Measurements from ENCODE around the gene CRHR1.

The CRHR1 gene

GRCh38 chr17:45790296-45790922 lies 6.3 kb downstream of the CRHR1 start:
- DNase-seq, result no peak

- no peak for DNase-seq
Measured at GRCh38 chr17:45791041-45791582, 7.0 kb downstream of the CRHR1 start.

DNA sequence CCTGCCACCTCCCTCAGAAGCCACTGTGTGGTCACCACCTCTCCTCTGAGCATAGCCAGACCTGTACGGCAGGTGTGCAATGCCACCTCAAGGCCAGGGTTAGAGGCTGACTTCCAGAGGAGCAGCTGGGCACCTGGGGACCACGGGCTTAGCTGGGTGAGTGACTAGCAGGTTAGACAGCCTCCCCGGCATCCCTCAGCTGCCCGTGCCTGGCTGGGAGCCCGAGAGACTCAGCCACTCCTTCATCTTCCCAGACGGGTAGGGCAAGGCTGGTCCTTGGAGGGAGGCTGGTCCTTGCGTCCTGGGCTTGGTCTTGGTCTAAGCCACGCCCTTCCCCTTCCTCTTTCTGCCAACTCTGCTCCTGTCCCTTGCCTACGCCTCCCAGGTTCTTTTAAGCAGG lies 7.8 kb downstream of the CRHR1 start:
- no peak for DNase-seq

DNA sequence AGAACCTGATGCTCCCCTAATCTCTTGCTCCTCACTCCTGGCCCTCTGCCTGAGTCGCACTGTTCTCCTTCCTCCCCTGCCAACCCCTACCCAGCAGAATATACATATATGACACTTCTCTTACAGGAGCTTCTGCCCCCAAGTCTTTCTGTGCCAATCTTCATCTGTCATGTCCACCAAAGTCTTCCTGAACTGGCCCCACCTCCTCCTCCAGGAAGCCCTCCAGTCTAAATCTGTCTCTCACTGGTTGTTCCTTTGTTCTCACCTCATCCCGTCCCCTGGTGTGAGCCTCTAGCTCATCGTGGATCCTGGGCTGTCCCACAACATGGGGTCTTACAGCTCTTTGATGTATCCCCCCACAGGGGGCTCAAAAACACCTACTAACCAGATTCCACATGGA lies 8.3 kb downstream of the CRHR1 start:
- DNase-seq, result no peak

GRCh38 chr17:45792995-45793755 lies 9.1 kb downstream of the CRHR1 start:
- no peak for DNase-seq

DNA sequence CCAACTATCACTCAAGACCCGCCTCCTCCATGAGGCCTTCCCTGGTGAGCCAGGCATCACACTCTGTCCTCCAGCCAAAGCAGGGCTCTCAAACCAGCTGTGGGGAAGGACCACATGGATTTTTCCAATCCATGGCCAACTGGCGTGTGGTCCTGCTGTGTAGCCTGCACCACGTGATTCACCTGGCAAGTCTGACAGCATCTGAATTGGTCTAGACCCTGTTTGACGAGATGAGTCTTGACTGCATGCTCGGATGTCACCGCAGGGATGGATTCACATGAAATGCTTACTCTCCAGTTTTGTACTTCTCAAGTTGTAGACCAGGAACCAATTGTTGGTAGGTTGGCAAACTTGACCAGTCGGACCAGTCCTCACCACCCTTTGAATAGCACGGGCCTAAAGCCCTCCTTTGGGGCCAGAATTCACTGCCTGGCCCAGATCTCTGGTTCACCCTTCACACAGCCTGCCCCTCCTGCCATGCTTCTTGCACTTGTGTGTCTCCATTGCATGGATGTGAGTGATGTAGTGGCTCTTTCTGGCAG lies 9.9 kb downstream of the CRHR1 start:
- DNase-seq, result no peak

DNA sequence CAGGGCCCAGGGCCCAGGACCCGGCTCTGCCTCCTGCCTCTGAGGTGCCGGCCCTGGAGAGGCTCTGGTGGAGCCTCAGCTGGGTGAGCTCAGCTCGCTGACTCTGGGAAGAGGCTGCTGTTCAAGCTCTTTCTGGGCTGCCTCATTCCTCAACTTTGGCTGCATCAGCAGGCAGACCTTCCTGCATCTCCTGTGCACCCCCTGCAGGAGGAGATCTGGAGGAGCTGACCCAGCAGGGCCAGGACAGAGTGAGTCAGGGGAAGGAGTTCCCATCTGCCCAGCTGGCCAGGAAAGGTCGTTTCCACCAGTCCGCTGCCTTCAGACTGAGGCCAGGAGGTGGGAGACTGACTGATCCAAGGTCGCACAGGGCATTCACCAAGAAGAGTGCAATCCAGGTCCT lies 10.7 kb downstream of the CRHR1 start:
- no peak for DNase-seq

- no peak for DNase-seq
Measured at GRCh38 chr17:45800816-45801215, 16.7 kb downstream of the CRHR1 start.

GRCh38 chr17:45801421-45801820 lies 17.3 kb downstream of the CRHR1 start:
- DNase-seq, result no peak

DNA sequence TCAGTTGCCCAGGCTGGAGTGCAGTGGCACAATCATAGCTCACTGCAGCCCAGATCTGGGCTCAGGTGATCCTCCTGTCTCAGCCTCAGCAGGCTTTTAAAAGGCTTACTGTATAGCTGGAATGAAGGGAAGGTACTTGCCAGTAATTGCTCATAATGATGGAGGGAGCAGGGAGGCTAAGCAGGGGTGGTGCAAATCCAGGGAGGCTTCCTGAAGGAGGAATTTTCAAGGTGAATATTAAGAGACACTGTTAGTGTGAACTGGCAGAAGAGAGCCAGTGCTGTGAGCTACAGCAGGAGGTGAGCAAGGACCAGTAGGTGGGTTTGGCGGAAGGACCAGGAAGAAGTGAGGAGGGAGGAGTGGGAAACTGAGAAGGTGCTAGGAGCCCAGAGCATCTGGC lies 24.7 kb downstream of the CRHR1 start:
- peak; percentile 82 for DNase-seq

GRCh38 chr17:45809499-45809898 lies 25.4 kb downstream of the CRHR1 start:
- peak; percentile 95 for DNase-seq

GRCh38 chr17:45812102-45812501 lies 28.0 kb downstream of the CRHR1 start:
- no peak for DNase-seq

- DNase-seq, result peak; percentile 36
Measured at GRCh38 chr17:45813048-45813725, 29.1 kb downstream of the CRHR1 start.

DNA sequence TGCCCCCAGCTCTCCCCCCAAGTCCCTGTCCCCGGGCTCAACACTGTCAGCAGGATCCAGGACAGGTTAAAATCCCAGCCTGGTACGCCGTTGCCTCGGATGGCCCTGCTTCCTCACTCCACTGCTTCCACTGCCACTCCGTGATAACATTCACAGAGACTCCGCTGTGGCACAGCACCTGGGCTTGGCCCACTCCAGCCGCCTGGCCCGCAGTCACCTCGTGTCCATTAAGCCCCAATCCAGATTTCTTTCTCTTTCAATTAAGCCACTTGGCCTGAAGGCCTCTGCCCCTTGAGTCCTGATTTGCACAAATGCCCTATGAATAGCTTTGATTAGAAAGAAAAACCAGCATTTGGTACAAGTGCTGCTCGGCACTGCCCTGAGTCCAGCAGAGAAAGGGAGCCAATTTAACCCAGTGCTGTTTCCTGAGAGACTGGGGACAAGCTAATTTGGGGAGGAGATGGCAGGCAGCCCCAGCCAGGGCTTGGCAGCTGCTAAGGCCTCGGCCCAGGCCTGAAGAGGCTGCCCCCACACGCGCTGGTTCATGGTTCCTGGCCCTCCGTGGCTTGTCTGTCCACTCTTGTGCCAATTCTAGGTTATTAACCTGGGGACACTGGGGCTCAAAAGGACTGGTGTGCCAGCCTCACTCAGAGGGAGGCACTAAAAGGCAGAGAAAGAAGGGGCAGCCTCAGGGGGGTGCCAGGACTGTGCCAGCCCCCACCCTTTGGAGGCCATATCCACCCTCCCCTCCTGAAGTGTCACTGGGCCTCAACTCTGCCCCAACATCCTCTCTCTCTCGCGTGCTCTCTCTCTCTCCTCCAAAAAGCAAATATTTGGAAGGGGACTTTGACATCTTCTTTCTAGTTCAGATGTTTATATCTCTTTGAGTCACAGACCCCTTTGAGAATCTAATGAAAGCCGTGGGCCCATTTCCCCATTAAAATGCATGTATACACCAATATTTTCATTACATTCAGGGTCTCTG lies 30.8 kb downstream of the CRHR1 start:
- DNase-seq, result no peak

GRCh38 chr17:45815752-45816151 lies 31.6 kb downstream of the CRHR1 start:
- no peak for DNase-seq

- no peak for DNase-seq
Measured at GRCh38 chr17:45818041-45818440, 33.9 kb downstream of the CRHR1 start.

DNA sequence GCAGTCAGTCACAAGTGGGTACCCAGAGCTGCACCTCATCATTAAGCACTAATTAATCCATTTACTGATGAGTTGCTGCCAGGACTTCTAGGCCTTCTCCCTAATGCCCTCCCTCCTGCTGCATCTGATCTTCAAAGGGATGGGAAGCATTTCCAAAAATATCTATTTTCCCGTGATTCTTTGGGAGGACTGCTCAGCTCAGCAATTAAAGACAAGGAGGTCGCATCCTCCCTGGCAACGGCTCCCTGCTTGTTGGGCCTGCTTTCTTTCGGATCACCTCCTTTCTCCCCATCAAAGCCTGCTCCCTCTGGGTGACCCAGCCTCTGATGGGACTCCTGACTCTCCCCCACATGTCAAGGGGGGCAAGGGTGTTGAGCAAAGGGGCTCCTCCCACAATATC lies 34.6 kb downstream of the CRHR1 start:
- no peak for DNase-seq

DNA sequence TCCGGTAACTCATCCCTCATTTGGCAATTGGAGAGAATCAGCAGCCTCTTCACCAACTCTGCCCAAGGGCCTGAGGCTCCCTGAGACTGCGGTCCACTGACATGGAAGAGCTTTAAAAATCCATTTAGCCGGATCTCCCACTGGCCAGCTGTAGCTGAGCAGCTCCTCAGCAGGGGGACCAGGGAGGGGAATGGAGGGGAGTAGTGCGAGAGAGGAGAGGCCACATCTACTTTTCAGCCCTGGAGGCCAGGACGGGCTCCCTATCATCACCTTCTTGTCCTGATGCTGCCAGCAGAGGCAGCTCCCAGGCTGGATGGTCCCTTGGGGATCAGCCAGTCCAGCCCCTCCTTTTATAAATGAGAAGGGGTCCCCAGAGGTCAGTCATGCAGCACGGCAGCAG lies 35.5 kb downstream of the CRHR1 start:
- DNase-seq, result no peak

DNA sequence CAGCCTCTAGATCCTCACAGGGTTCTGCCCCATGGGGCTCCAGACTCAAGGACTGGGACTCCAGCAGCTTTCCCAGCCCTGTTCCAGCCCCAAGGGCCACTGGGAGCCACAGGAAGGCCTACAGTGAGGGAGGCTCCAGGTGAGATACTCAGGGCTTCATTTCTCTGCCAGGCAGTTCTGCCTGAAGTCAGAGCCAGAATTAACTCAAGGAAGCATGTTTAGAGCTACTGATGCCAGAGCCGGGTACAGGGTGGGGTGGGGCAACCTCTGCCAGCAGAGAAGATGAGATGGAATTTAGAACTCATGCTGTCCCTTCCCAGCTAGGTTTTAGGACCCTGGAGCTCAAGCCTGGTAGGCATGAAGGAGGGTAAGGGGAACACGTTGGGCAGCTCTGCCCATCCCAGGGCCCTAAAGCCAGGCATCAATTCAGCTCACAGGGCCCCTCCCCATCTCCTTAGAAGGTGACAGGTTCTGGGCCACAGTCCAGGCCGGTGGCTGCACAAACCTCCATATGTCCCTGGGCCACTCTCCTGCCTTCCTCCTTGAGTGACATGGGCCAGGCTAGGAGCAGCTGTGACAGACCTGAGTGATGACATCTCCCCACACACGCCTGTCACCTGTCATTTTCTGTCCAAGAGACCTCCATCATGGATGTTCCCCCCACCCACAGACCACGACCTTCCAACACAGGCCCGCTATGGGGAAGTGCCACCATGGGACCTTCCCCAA lies 36.1 kb downstream of the CRHR1 start:
- no peak for DNase-seq

DNA sequence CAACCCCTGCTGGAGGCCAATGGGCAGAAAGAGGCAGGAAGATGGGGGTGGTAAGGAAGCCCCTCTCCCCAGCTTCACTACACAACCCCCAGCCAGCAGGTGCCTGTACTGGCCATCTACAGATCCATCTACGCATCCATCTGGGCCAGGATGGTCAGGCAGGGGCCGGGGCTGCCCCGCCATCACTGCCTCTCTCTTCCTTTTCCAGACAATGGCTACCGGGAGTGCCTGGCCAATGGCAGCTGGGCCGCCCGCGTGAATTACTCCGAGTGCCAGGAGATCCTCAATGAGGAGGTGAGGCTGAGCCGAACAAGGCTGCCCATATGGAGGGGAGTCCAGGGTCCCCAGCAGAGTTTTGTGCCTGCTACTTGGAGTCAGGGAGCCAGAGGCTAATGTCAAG lies 37.0 kb downstream of the CRHR1 start:
- no peak for DNase-seq

DNA sequence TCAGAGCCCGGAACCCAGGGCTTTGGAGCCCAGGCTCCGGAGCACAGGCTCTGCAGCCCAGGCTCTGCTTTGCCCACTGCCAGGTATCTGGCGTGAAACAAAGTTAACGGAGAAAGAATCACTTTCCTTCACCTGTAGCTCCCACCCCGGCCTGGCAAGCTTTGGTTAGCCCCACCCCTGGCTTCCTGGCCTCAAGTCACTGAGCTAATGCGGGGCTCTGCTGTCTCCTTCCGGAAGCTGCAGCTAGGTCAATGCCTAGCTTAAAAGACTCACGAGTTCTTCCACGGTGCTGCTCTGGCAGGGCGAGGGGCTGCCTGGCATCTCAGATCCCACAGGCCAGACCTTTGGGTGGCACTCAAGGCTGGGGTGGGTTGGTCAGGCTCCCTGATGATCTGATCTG lies 39.5 kb downstream of the CRHR1 start:
- no peak for DNase-seq

- no peak for DNase-seq
Measured at GRCh38 chr17:45824475-45824874, 40.4 kb downstream of the CRHR1 start.
